B cell (primary cell): ENCODE results near the gene HDHD5.

ENCODE experiments used
- CTCF ChIP-seq: fragments of 200-600 bp; IDR thresholded peaks from one replicate; pipeline ENCODE4 v1.8.0; 2022; ENCODE audit warnings: antibody characterized with exemption, mild to moderate bottlenecking
- EZH2 ChIP-seq: IDR thresholded peaks from 2 replicates; pipeline ENCODE4 v1.6.1; 2012; ENCODE audit warnings: borderline replicate concordance, low read depth, mild to moderate bottlenecking, moderate library complexity, low read length; ENCODE audit not compliant: insufficient read depth, poor library complexity, severe bottlenecking

- no peak for TF ChIP-seq CTCF
- no peak for TF ChIP-seq EZH2
These were observed 3.1 kb downstream of the HDHD5 start for GRCh38 chr22:17155941-17156340.
